WTC11 (cell line): Measurements from ENCODE around the gene SLC26A11. TPM values are rescaled to one million over a fixed set of nuclear protein-coding genes. Genes with fewer than 3 reads are reported as not detected.

Experiments used
- ATAC-seq: fragments of 200-7000 bp; cut with Tn5 transposase; 2 replicates; pipeline ENCODE4 v1.10.0; 2021; ENCODE audit warnings: mild to moderate bottlenecking, moderate library complexity
- CTCF ChIA-PET: fragments of 300-600 bp; sonication (Branson Sonifier 250); formaldehyde crosslinking; loops from one replicate; lab custom pipeline; 2021; ENCODE audit warnings: antibody characterized with exemption; lab: Charles Lee
- POLR2A ChIA-PET: fragments of 350-600 bp; sonication (Branson Sonifier 250); formaldehyde crosslinking; loops from one replicate; lab custom pipeline; 2021; ENCODE audit warnings: antibody characterized with exemption; lab: Charles Lee
- DNase-seq: peaks from one replicate; pipeline ENCODE4 v3.0.0; 2021; ENCODE audit warnings: low spot score
- H3K27ac Mint-ChIP-seq: 2 replicates; pipeline ENCODE4 v1.8.0; 2021; ENCODE audit warnings: mixed read lengths
- H3K27me3 Mint-ChIP-seq: 2 replicates; pipeline ENCODE4 v1.8.0; 2021; ENCODE audit warnings: low read depth, mild to moderate bottlenecking, moderate library complexity, mixed read lengths
- H3K36me3 Mint-ChIP-seq: 2 replicates; pipeline ENCODE4 v1.8.0; 2021; ENCODE audit warnings: mixed read lengths
- H3K4me1 Mint-ChIP-seq: 2 replicates; pipeline ENCODE4 v1.8.0; 2022; ENCODE audit warnings: mixed read lengths
- H3K4me3 Mint-ChIP-seq: 2 replicates; pipeline ENCODE4 v1.8.0; 2021; ENCODE audit warnings: mild to moderate bottlenecking, moderate library complexity, mixed read lengths
- H3K9me3 Mint-ChIP-seq: 2 replicates; pipeline ENCODE4 v1.8.0; 2021; ENCODE audit warnings: mixed read lengths
- ELF4 ChIP-seq: sonication (generic); formaldehyde crosslinking; IDR thresholded peaks from 2 replicates; pipeline ENCODE4 v1.8.1; 2022; ENCODE audit warnings: low read depth, mild to moderate bottlenecking, moderate library complexity, missing genetic modification reagents
- FOXK1 ChIP-seq: sonication (generic); formaldehyde crosslinking; IDR thresholded peaks from 2 replicates; pipeline ENCODE4 v1.8.0; 2022; ENCODE audit warnings: mild to moderate bottlenecking, moderate library complexity, missing genetic modification reagents
- FOXP1 ChIP-seq: sonication (generic); formaldehyde crosslinking; IDR thresholded peaks from 2 replicates; pipeline ENCODE4 v1.8.0; 2022; ENCODE audit warnings: missing genetic modification reagents, mild to moderate bottlenecking, moderate library complexity, borderline replicate concordance
- GABPB1 ChIP-seq: sonication (generic); formaldehyde crosslinking; IDR thresholded peaks from 2 replicates; pipeline ENCODE4 v1.8.1; 2023; ENCODE audit warnings: mild to moderate bottlenecking, missing genetic modification reagents
- GRHL2 ChIP-seq: fragments of 250-450 bp; sonication (Bioruptor Pico); IDR thresholded peaks from 2 replicates; pipeline ENCODE4 v1.8.0; 2022; ENCODE audit warnings: mild to moderate bottlenecking, moderate library complexity; ENCODE audit not compliant: insufficient replicate concordance, severe bottlenecking
- HMGA2 ChIP-seq: fragments of 250-450 bp; sonication (Bioruptor Pico); IDR thresholded peaks from 2 replicates; pipeline ENCODE4 v1.4.0; 2021; ENCODE audit warnings: mild to moderate bottlenecking, moderate library complexity
- JUN ChIP-seq: sonication (generic); formaldehyde crosslinking; IDR thresholded peaks from 2 replicates; pipeline ENCODE4 v1.8.0; 2023; ENCODE audit warnings: mild to moderate bottlenecking, missing genetic modification reagents
- KAT7 ChIP-seq: sonication (generic); formaldehyde crosslinking; IDR thresholded peaks from 2 replicates; pipeline ENCODE4 v1.8.1; 2023; ENCODE audit warnings: missing genetic modification reagents, mild to moderate bottlenecking, borderline replicate concordance
- SOX15 ChIP-seq: fragments of 250-450 bp; sonication (Bioruptor Pico); IDR thresholded peaks from 2 replicates; pipeline ENCODE4 v1.9.0; 2021; ENCODE audit warnings: mild to moderate bottlenecking
- TCF7 ChIP-seq: sonication (generic); formaldehyde crosslinking; IDR thresholded peaks from 2 replicates; pipeline ENCODE4 v1.8.0; 2022; ENCODE audit warnings: mild to moderate bottlenecking, low read depth, missing genetic modification reagents, moderate library complexity
- TEAD1 ChIP-seq: sonication (generic); formaldehyde crosslinking; IDR thresholded peaks from 2 replicates; pipeline ENCODE4 v1.8.0; 2022; ENCODE audit warnings: mild to moderate bottlenecking, missing genetic modification reagents
- TP53 ChIP-seq: sonication (generic); formaldehyde crosslinking; IDR thresholded peaks from 2 replicates; pipeline ENCODE4 v1.8.1; 2023; ENCODE audit warnings: mild to moderate bottlenecking, missing genetic modification reagents
- ZNF121 ChIP-seq: sonication (generic); formaldehyde crosslinking; IDR thresholded peaks from 2 replicates; pipeline ENCODE4 v1.8.0; 2023; ENCODE audit warnings: missing genetic modification reagents
- ZNF232 ChIP-seq: sonication (generic); formaldehyde crosslinking; IDR thresholded peaks from 2 replicates; pipeline ENCODE4 v1.8.0; 2022; ENCODE audit warnings: mild to moderate bottlenecking, missing genetic modification reagents
- total RNA-seq: library from RNA; stranded (reverse); gene quantifications from 3 replicates; pipeline ENCODE4 v1.2.3, GENCODE V29; 2021
- TF ChIP-seq, protein P1 (sequence below): sonication (generic); formaldehyde crosslinking; IDR thresholded peaks from 2 replicates; pipeline ENCODE4 v1.8.0; 2023; ENCODE audit warnings: missing genetic modification reagents, mild to moderate bottlenecking, borderline replicate concordance
- TF ChIP-seq, protein P2 (sequence below): sonication (generic); formaldehyde crosslinking; IDR thresholded peaks from 2 replicates; pipeline ENCODE4 v1.8.1; 2023; ENCODE audit warnings: mild to moderate bottlenecking, missing genetic modification reagents, moderate library complexity
- TF ChIP-seq, protein P3 (sequence below): sonication (generic); formaldehyde crosslinking; IDR thresholded peaks from 2 replicates; pipeline ENCODE4 v1.8.1; 2023; ENCODE audit warnings: mild to moderate bottlenecking, missing genetic modification reagents
- TF ChIP-seq, protein P4 (sequence below): sonication (generic); formaldehyde crosslinking; conservative IDR thresholded peaks from 2 replicates; pipeline ENCODE4 v1.8.1; 2023; ENCODE audit warnings: mild to moderate bottlenecking, low read depth, missing genetic modification reagents, moderate library complexity
- TF ChIP-seq, protein P5 (sequence below): sonication (generic); formaldehyde crosslinking; IDR thresholded peaks from 2 replicates; pipeline ENCODE4 v1.8.0; 2022; ENCODE audit warnings: mild to moderate bottlenecking, missing genetic modification reagents
- TF ChIP-seq, protein P6 (sequence below): sonication (generic); formaldehyde crosslinking; IDR thresholded peaks from 2 replicates; pipeline ENCODE4 v1.8.0; 2022; ENCODE audit warnings: missing genetic modification reagents

Gene SLC26A11
- total RNA-seq, 1 experiment from 2014 or later: 26.4 TPM

DNA sequence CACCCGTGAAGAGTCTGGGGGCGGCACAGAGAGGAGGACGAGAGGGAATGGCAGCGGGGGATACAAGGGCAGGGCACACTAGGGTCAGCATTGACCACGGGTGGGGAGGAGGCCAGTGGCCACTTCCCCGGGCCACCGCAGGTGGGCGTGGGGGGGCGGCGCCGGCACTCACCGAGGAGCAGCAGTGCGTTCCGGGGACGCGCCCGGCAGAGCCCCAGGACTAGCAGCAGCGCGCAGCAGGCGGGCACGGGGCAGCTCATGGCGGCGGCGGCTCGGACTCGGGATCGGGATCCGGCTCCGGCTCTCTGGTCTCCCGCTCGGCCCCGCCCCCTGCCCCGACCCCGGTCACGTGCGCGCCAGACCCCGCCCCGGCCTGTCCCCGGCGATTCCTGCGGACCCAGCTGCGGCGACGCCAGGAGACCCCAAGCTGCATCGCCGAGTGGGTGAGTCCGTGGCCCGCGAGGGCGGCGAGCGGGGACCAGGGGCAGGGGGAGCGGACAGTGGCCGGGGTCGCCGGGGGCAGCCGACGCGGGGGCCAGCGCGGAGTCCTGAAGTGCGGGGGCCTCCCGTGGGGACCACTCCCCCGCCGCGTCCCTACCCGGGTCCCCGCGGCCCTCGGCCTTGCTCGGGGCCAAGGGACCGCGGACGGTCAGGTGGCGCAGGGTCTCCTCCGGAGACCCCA, at the start of gene SLC26A11, which contains the start of gene SGSH (continued):
- TF ChIP-seq TCF7 (CRISPR knock-in tag) (no peak), SOX15 (CRISPR knock-in tag) (no peak), ZNF121 (CRISPR knock-in tag) (no peak)
- TF ChIP-seq, protein P1, sequence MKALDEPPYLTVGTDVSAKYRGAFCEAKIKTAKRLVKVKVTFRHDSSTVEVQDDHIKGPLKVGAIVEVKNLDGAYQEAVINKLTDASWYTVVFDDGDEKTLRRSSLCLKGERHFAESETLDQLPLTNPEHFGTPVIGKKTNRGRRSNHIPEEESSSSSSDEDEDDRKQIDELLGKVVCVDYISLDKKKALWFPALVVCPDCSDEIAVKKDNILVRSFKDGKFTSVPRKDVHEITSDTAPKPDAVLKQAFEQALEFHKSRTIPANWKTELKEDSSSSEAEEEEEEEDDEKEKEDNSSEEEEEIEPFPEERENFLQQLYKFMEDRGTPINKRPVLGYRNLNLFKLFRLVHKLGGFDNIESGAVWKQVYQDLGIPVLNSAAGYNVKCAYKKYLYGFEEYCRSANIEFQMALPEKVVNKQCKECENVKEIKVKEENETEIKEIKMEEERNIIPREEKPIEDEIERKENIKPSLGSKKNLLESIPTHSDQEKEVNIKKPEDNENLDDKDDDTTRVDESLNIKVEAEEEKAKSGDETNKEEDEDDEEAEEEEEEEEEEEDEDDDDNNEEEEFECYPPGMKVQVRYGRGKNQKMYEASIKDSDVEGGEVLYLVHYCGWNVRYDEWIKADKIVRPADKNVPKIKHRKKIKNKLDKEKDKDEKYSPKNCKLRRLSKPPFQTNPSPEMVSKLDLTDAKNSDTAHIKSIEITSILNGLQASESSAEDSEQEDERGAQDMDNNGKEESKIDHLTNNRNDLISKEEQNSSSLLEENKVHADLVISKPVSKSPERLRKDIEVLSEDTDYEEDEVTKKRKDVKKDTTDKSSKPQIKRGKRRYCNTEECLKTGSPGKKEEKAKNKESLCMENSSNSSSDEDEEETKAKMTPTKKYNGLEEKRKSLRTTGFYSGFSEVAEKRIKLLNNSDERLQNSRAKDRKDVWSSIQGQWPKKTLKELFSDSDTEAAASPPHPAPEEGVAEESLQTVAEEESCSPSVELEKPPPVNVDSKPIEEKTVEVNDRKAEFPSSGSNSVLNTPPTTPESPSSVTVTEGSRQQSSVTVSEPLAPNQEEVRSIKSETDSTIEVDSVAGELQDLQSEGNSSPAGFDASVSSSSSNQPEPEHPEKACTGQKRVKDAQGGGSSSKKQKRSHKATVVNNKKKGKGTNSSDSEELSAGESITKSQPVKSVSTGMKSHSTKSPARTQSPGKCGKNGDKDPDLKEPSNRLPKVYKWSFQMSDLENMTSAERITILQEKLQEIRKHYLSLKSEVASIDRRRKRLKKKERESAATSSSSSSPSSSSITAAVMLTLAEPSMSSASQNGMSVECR (CRISPR knock-in tag): peak; percentile 82; the same call in 1 of the 2 replicates
- TF ChIP-seq, protein P2, sequence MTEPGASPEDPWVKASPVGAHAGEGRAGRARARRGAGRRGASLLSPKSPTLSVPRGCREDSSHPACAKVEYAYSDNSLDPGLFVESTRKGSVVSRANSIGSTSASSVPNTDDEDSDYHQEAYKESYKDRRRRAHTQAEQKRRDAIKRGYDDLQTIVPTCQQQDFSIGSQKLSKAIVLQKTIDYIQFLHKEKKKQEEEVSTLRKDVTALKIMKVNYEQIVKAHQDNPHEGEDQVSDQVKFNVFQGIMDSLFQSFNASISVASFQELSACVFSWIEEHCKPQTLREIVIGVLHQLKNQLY (CRISPR knock-in tag): no peak
- TF ChIP-seq, protein P3, sequence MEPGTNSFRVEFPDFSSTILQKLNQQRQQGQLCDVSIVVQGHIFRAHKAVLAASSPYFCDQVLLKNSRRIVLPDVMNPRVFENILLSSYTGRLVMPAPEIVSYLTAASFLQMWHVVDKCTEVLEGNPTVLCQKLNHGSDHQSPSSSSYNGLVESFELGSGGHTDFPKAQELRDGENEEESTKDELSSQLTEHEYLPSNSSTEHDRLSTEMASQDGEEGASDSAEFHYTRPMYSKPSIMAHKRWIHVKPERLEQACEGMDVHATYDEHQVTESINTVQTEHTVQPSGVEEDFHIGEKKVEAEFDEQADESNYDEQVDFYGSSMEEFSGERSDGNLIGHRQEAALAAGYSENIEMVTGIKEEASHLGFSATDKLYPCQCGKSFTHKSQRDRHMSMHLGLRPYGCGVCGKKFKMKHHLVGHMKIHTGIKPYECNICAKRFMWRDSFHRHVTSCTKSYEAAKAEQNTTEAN (CRISPR knock-in tag): peak; percentile 75; the same call in 1 of the 2 replicates
- TF ChIP-seq, protein P4, sequence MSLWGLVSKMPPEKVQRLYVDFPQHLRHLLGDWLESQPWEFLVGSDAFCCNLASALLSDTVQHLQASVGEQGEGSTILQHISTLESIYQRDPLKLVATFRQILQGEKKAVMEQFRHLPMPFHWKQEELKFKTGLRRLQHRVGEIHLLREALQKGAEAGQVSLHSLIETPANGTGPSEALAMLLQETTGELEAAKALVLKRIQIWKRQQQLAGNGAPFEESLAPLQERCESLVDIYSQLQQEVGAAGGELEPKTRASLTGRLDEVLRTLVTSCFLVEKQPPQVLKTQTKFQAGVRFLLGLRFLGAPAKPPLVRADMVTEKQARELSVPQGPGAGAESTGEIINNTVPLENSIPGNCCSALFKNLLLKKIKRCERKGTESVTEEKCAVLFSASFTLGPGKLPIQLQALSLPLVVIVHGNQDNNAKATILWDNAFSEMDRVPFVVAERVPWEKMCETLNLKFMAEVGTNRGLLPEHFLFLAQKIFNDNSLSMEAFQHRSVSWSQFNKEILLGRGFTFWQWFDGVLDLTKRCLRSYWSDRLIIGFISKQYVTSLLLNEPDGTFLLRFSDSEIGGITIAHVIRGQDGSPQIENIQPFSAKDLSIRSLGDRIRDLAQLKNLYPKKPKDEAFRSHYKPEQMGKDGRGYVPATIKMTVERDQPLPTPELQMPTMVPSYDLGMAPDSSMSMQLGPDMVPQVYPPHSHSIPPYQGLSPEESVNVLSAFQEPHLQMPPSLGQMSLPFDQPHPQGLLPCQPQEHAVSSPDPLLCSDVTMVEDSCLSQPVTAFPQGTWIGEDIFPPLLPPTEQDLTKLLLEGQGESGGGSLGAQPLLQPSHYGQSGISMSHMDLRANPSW (CRISPR knock-in tag): no peak

DNA sequence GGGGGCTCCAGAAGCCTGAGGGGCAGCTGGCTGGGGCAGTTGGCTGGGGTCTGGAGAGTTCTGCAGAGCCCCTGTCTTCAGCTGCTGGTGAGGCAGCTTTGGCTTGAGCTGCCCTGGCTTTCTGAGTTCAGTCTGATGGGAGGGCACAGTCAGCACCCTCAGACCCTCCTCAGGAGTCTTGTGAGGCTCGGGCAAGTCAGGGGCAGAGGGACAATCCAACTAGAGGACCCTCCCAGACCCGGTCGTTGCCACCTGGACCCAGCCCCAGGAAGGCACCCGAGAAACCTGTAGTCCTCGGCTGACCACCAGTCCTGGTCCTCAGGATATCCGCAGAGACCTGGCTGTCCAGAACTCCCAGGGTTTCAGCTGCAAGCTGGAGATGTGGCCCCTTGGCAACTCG, 48.5 kb upstream of the SLC26A11 start:
- Mint-ChIP-seq H3K4me1 (peaks cover 8% of the 10 kb centered on the region), H3K36me3 (no peaks in the 10 kb centered on the region), H3K4me3 (no peak overlapping the region), H3K9me3 (peaks cover 5% of the 10 kb centered on the region), H3K27me3 (no peaks in the 10 kb centered on the region), H3K27ac (no peak overlapping the region)
- POLR2A ChIA-PET: no interaction called here
- DNase-seq (no peak), ATAC-seq (no peak)
- CTCF ChIA-PET: interaction anchor here (1.1 kb wide), 1 partner anchor 89 kb away, joined by 3 read pairs; no protein-coding TSS in a partner anchor
- TF ChIP-seq GRHL2: no peak
- TF ChIP-seq GABPB1 (CRISPR knock-in tag): no peak
- no peak for TF ChIP-seq FOXK1 (CRISPR knock-in tag)
- TF ChIP-seq HMGA2 (CRISPR knock-in tag): no peak
- TF ChIP-seq KAT7 (CRISPR knock-in tag): no peak
- TF ChIP-seq TP53 (CRISPR knock-in tag): no peak
- TF ChIP-seq FOXP1 (CRISPR knock-in tag): no peak
- TF ChIP-seq, protein P5, sequence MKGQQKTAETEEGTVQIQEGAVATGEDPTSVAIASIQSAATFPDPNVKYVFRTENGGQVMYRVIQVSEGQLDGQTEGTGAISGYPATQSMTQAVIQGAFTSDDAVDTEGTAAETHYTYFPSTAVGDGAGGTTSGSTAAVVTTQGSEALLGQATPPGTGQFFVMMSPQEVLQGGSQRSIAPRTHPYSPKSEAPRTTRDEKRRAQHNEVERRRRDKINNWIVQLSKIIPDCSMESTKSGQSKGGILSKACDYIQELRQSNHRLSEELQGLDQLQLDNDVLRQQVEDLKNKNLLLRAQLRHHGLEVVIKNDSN (CRISPR knock-in tag): no peak
- TF ChIP-seq, protein P6, sequence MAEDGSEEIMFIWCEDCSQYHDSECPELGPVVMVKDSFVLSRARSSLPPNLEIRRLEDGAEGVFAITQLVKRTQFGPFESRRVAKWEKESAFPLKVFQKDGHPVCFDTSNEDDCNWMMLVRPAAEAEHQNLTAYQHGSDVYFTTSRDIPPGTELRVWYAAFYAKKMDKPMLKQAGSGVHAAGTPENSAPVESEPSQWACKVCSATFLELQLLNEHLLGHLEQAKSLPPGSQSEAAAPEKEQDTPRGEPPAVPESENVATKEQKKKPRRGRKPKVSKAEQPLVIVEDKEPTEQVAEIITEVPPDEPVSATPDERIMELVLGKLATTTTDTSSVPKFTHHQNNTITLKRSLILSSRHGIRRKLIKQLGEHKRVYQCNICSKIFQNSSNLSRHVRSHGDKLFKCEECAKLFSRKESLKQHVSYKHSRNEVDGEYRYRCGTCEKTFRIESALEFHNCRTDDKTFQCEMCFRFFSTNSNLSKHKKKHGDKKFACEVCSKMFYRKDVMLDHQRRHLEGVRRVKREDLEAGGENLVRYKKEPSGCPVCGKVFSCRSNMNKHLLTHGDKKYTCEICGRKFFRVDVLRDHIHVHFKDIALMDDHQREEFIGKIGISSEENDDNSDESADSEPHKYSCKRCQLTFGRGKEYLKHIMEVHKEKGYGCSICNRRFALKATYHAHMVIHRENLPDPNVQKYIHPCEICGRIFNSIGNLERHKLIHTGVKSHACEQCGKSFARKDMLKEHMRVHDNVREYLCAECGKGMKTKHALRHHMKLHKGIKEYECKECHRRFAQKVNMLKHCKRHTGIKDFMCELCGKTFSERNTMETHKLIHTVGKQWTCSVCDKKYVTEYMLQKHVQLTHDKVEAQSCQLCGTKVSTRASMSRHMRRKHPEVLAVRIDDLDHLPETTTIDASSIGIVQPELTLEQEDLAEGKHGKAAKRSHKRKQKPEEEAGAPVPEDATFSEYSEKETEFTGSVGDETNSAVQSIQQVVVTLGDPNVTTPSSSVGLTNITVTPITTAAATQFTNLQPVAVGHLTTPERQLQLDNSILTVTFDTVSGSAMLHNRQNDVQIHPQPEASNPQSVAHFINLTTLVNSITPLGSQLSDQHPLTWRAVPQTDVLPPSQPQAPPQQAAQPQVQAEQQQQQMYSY: no peak
- TF ChIP-seq ZNF232 (CRISPR knock-in tag): no peak
- TF ChIP-seq ELF4 (CRISPR knock-in tag): no peak
- no peak for TF ChIP-seq TEAD1 (CRISPR knock-in tag)
- no peak for TF ChIP-seq JUN (CRISPR knock-in tag)
